Activated CD4-positive, alpha-beta memory T cell treated with anti-CD3 and anti-CD28 coated beads for 36 hours (primary cell): Measurements from ENCODE around the gene C1RL. TPM values are rescaled to one million over a fixed set of nuclear protein-coding genes. Genes with fewer than 3 reads are reported as not detected.

Source experiments
- CTCF ChIA-PET: fragments of 350-600 bp; sonication (Branson Sonifier 250); formaldehyde crosslinking; loops from one replicate; lab custom pipeline; 2021; ENCODE audit warnings: antibody characterized with exemption, inconsistent platforms; lab: Charles Lee
- POLR2A ChIA-PET: fragments of 350-600 bp; sonication (Branson Sonifier 250); formaldehyde crosslinking; loops from one replicate; lab custom pipeline; 2021; ENCODE audit warnings: antibody characterized with exemption; lab: Charles Lee
- DNase-seq: peaks from one replicate; pipeline ENCODE4 v3.0.0-alpha.2; 2020
- H3K27ac Mint-ChIP-seq: one replicate; pipeline ENCODE4 v1.8.0; 2021; ENCODE audit warnings: mixed read lengths
- H3K27me3 Mint-ChIP-seq: one replicate; pipeline ENCODE4 v1.8.0; 2021; ENCODE audit warnings: mixed read lengths
- H3K36me3 Mint-ChIP-seq: one replicate; pipeline ENCODE4 v1.8.0; 2021; ENCODE audit warnings: mixed read lengths
- H3K4me1 Mint-ChIP-seq: one replicate; pipeline ENCODE4 v1.8.0; 2021; ENCODE audit warnings: low read depth, mixed read lengths
- H3K4me3 Mint-ChIP-seq: one replicate; pipeline ENCODE4 v1.8.0; 2021; ENCODE audit warnings: mild to moderate bottlenecking, mixed read lengths
- H3K9me3 Mint-ChIP-seq: one replicate; pipeline ENCODE4 v1.8.0; 2021; ENCODE audit warnings: mixed read lengths
- intact Hi-C: fragments of 100-400 bp; cut with micrococcal nuclease; formaldehyde crosslinking; loops from one replicate; pipeline ENCODE4 v1.15.1; 2023
- total RNA-seq, 2 experiments: library from RNA; stranded (reverse); gene quantifications; one replicate each; pipeline ENCODE4 v1.2.3, GENCODE V29; 2021

The C1RL gene
- total RNA-seq, 2 experiments from 2014 or later, result 17.1 to 22.6 TPM

GRCh38 chr12:7134396-7135166 lies 25.6 kb upstream of the C1RL start:
- POLR2A ChIA-PET, result no interaction called here
- CTCF ChIA-PET, result interaction anchor here (1.0 kb wide), 1 partner anchor 10 kb away, joined by 4 read pairs; no protein-coding TSS in a partner anchor
- Mint-ChIP-seq H3K4me3 (no peak overlapping the region), H3K9me3 (no peaks in the 10 kb centered on the region), H3K27me3 (no peaks in the 10 kb centered on the region), H3K27ac (no peak overlapping the region), H3K4me1 (peaks cover 21% of the 10 kb centered on the region), H3K36me3 (peaks cover 22% of the 10 kb centered on the region)
- DNase-seq, result no peak
- intact Hi-C loops, result loop anchor here (5.0 kb wide), 2 partner anchors 117 to 503 kb away; partner anchors contain the start of gene LPCAT3

GRCh38 chr12:7131502-7131866 lies 22.5 kb upstream of the C1RL start:
- H3K4me1 Mint-ChIP-seq, result peaks cover 28% of the 10 kb centered on the region
- ChIA-PET CTCF (interaction anchor here (1.6 to 1.7 kb wide), 3 partner anchors 9 to 22 kb away, joined by 4 to 9 read pairs (median 4); no protein-coding TSS in a partner anchor), POLR2A (interaction anchor here (1.3 kb wide), 1 partner anchor 188 kb away, joined by 5 read pairs; the partner anchor contains the start of genes C12orf57 and RNU7-1)
- H3K4me3 Mint-ChIP-seq, result peak overlapping the region; percentile 87
- no peaks in the 10 kb centered on the region for H3K9me3 Mint-ChIP-seq
- peak; percentile 73 for DNase-seq
- peak overlapping the region; percentile 59 for H3K27ac Mint-ChIP-seq
- intact Hi-C loops, result loop anchor here (5.0 kb wide), 2 partner anchors 114 to 506 kb away; partner anchors contain the start of gene LPCAT3
- no peaks in the 10 kb centered on the region for H3K27me3 Mint-ChIP-seq
- peaks cover 10% of the 10 kb centered on the region for H3K36me3 Mint-ChIP-seq

DNA sequence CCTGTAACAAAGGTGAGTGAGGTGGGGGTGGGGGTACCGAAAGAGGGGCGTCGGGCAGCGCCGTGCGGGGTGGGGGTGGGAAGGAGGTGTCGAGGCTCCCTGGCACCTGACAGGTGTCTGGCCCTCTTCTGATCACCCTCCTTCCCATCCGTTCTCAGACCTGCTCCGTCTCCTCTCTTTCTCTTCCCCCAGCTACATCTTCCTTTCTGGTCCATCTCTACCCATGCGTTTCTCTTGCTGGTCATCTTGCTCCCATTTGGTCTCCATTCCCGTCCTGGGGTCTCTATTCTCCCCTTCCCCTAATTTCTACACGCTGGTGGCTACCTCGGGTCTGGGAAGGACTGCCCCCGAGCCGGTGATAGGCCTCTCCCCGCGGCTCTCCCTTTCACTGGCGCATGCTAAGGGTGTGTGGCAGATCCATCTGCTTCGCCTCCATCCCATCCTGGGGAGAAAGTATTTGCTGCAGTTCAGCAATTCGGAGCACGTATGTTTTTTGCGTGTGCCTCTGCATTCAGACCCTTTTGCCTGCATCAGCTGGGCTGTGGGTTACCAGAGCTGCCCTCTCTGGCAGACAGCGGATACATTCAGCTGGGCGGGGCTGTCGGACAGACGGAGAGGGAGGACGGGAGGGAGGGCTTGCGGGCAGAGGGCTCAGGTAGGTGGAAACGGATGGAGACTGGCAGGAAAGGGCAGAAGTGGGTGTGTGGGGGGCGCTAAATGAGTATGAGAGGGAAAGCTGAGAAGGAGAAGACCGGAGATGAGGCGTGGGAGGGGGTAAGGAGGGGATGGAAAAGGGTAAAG lies 21.9 kb upstream of the C1RL start:
- H3K4me1 Mint-ChIP-seq, result peaks cover 28% of the 10 kb centered on the region
- H3K4me3 Mint-ChIP-seq, result peak overlapping the region; percentile 87
- H3K36me3 Mint-ChIP-seq, result peaks cover 8% of the 10 kb centered on the region
- no peaks in the 10 kb centered on the region for H3K9me3 Mint-ChIP-seq
- ChIA-PET CTCF (interaction anchor here (0.7 to 1.7 kb wide), 5 partner anchors 10 to 23 kb away, joined by 3 to 9 read pairs (median 4); no protein-coding TSS in a partner anchor), POLR2A (interaction anchor here (1.3 kb wide), 1 partner anchor 187 kb away, joined by 5 read pairs; the partner anchor contains the start of genes C12orf57 and RNU7-1)
- peak; percentile 79 for DNase-seq
- intact Hi-C loops, result loop anchor here (1.0 to 5.0 kb wide), 3 partner anchors 23 to 506 kb away; partner anchors contain the start of gene LPCAT3
- peak overlapping the region; percentile 65 for H3K27ac Mint-ChIP-seq
- H3K27me3 Mint-ChIP-seq, result no peaks in the 10 kb centered on the region

GRCh38 chr12:7129872-7130691 lies 21.1 kb upstream of the C1RL start, which contains the start of gene CLSTN3:
Gene CLSTN3 (plus strand): TSS chr12:7130371. CDS start chr12:7130649, 278 bp downstream.
- H3K4me1 Mint-ChIP-seq, result peaks cover 28% of the 10 kb centered on the region
- POLR2A ChIA-PET, result interaction anchor here (1.3 kb wide), 1 partner anchor 186 kb away, joined by 5 read pairs; the partner anchor contains the start of genes C12orf57 and RNU7-1
- H3K4me3 Mint-ChIP-seq, result peak within 1 kb of the TSS; percentile 87
- H3K27ac Mint-ChIP-seq, result peak within 1 kb of the TSS; percentile 65
- no peaks in the 10 kb centered on the region for H3K27me3 Mint-ChIP-seq
- CTCF ChIA-PET, result interaction anchor here (1.0 to 1.7 kb wide), 6 partner anchors 10 to 112 kb away, joined by 3 to 9 read pairs (median 4); partner anchors contain the start of gene LPCAT3
- no peaks in the 10 kb centered on the region for H3K9me3 Mint-ChIP-seq
- intact Hi-C loops, result loop anchor here (1.0 to 5.0 kb wide), 3 partner anchors 22 to 507 kb away; partner anchors contain the start of gene LPCAT3
- peaks cover 4% of the 10 kb centered on the region for H3K36me3 Mint-ChIP-seq
- peak; percentile 91 for DNase-seq

GRCh38 chr12:7129287-7129871 lies 20.4 kb upstream of the C1RL start:
- Mint-ChIP-seq H3K4me1 (peaks cover 28% of the 10 kb centered on the region), H3K36me3 (no peaks in the 10 kb centered on the region), H3K27ac (no peak overlapping the region), H3K27me3 (no peaks in the 10 kb centered on the region), H3K4me3 (peak overlapping the region; percentile 87), H3K9me3 (no peaks in the 10 kb centered on the region)
- intact Hi-C loops, result no loop called here
- ChIA-PET CTCF (interaction anchor here (1.0 to 1.1 kb wide), 2 partner anchors 16 to 111 kb away, joined by 3 to 5 read pairs; partner anchors contain the start of gene LPCAT3), POLR2A (no interaction called here)
- DNase-seq, result no peak

- Mint-ChIP-seq H3K9me3 (no peaks in the 10 kb centered on the region), H3K4me1 (peaks cover 28% of the 10 kb centered on the region), H3K36me3 (no peaks in the 10 kb centered on the region), H3K4me3 (peak within 1 kb of the TSS; percentile 87), H3K27ac (peak within 1 kb of the TSS; percentile 65), H3K27me3 (no peaks in the 10 kb centered on the region)
- CTCF ChIA-PET, result interaction anchor here (1.0 kb wide), 1 partner anchor 111 kb away, joined by 3 read pairs; the partner anchor contains the start of gene LPCAT3
- DNase-seq, result no peak
- intact Hi-C loops, result no loop called here
- POLR2A ChIA-PET, result no interaction called here
Observed at GRCh38 chr12:7128681-7129286, 19.8 kb upstream of the C1RL start, which contains the start of gene RBP5. Gene RBP5 (minus strand): TSS chr12:7128889. CDS start chr12:7128775, 114 bp downstream.

DNA sequence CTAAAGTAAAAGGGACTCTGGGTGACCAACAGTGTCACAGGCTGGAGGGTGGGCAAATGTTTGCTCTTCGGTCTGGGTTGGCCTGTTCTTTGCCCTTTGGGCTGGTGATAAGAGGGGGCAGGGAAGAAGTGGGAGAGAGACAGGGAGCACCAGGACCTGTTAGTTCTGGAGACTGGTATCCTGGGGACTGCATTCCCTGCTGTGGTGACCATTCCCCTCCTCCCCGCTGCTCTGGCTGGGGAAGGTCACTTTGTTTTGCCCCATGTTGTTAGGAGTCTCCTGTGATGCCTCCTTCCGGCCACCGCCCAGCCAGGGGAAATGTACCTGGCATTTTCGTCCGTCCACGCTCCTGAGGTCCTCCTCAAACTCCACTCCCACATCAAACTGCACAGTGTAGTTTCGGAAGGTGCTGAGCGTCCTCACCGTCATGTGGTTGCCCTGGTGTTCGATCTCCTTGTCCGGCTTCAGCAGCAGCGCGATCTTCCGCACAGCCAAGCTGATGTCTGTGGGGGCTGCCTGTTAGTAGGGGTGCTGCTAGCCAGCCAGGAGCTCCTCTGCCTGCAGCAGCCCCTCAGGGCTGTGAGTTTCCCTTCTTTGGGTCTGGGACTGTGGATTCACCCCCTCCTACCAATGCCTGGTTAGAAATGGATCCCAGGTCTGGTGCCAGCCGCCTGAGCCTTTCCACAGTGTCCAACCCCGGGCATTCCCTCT lies 19.1 kb upstream of the C1RL start:
- H3K27me3 Mint-ChIP-seq, result no peaks in the 10 kb centered on the region
- H3K27ac Mint-ChIP-seq, result no peak overlapping the region
- DNase-seq, result no peak
- H3K9me3 Mint-ChIP-seq, result no peaks in the 10 kb centered on the region
- no peaks in the 10 kb centered on the region for H3K36me3 Mint-ChIP-seq
- peak overlapping the region; percentile 1 for H3K4me3 Mint-ChIP-seq
- POLR2A ChIA-PET, result no interaction called here
- CTCF ChIA-PET, result interaction anchor here (1.4 kb wide), 1 partner anchor 15 kb away, joined by 5 read pairs; no protein-coding TSS in a partner anchor
- intact Hi-C loops, result no loop called here
- H3K4me1 Mint-ChIP-seq, result peaks cover 28% of the 10 kb centered on the region

DNA sequence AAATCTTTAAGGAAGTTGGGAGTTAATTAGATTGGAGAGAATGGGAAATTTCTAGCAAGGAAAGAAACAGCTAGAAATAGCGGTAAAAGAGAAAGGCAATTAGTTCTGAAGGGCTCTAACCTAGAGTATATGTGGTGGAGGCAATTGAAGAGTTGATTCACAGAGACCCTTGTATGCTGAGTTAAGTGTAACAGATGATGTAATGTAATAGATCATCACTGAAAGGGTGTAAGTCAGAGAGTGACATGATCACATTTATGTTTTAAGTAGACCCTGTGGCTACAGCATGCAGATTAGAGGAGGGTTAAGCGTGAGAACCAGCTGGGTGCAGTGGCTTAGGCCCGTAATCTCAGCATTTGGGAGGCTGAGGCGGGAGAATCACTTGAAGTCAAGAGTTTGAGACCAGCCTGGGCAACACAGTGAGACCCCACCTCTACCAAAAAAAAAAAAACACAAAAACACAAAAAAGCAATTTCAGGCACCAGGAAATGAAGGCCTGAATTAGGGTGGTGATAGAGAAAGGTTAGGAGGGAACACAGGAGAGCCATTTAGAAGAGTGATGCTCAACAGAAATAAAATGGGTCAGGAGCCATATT lies 16.7 kb upstream of the C1RL start:
- Mint-ChIP-seq H3K9me3 (no peaks in the 10 kb centered on the region), H3K4me1 (peaks cover 8% of the 10 kb centered on the region), H3K36me3 (no peaks in the 10 kb centered on the region), H3K27ac (no peak overlapping the region), H3K4me3 (no peak overlapping the region), H3K27me3 (no peaks in the 10 kb centered on the region)
- ChIA-PET CTCF (interaction anchor here (0.6 to 1.5 kb wide), 2 partner anchors 16 to 21 kb away, joined by 3 read pairs; no protein-coding TSS in a partner anchor), POLR2A (no interaction called here)
- no peak for DNase-seq
- intact Hi-C loops, result no loop called here

- Mint-ChIP-seq H3K4me3 (no peak overlapping the region), H3K27me3 (no peaks in the 10 kb centered on the region), H3K27ac (no peak overlapping the region), H3K9me3 (no peaks in the 10 kb centered on the region), H3K36me3 (no peaks in the 10 kb centered on the region), H3K4me1 (peaks cover 2% of the 10 kb centered on the region)
- DNase-seq, result no peak
- ChIA-PET CTCF (interaction anchor here (0.7 to 1.8 kb wide), 2 partner anchors 11 kb away, joined by 4 to 11 read pairs; no protein-coding TSS in a partner anchor), POLR2A (no interaction called here)
- intact Hi-C loops, result no loop called here
Observed at GRCh38 chr12:7123806-7124522, 14.9 kb upstream of the C1RL start.
